Right ventricle myocardium superior (tissue), 1 donor: ENCODE measurements around the gene ATP1A4. TPM values are rescaled to one million over a fixed set of nuclear protein-coding genes. Genes with fewer than 3 reads are reported as not detected.

Source experiments
- ATAC-seq: fragments of 200-7000 bp; cut with Tn5 transposase; one replicate; pipeline ENCODE4 v1.9.1; 2020; ENCODE audit warnings: mild to moderate bottlenecking; ENCODE audit not compliant: poor library complexity
- DNase-seq: peaks from one replicate; pipeline ENCODE4 v3.0.0-alpha.2; 2020
- intact Hi-C: fragments of 100-400 bp; cut with DNase I; formaldehyde crosslinking; loops from one replicate; pipeline ENCODE4 v1.11.2; 2022
- total RNA-seq: library from RNA; stranded (reverse); fragmentation: NEBNext Ultra II Directional; extraction: Animal tissue kit (Norgen Biotek cat#: 25700); gene quantifications from one replicate; pipeline ENCODE4 v1.2.1, GENCODE V29; 2021
- donor health status: DM: no; HTN: yes; CAD: no; lungs with severe emphysema.

ATP1A4 gene
- total RNA-seq, 1 donor from 2014 or later = 0.40 TPM

- intact Hi-C loops = loop anchor here (5.0 kb wide), 2 partner anchors 60 to 100 kb away; no protein-coding TSS in a partner anchor
- no peak for ATAC-seq
- DNase-seq = no peak
These were observed 40.8 kb downstream of the ATP1A4 start for GRCh38 chr1:160192234-160192633.

- intact Hi-C loops = loop anchor here (5.0 kb wide), 2 partner anchors 59 to 99 kb away; no protein-coding TSS in a partner anchor
- peak; percentile 88 for DNase-seq
- ATAC-seq = peak; percentile 88
These were observed 41.9 kb downstream of the ATP1A4 start for GRCh38 chr1:160193091-160193819.

GRCh38 chr1:160193832-160194736 lies 42.7 kb downstream of the ATP1A4 start:
- intact Hi-C loops = loop anchor here (5.0 kb wide), 2 partner anchors 58 to 98 kb away; no protein-coding TSS in a partner anchor
- DNase-seq (no peak), ATAC-seq (no peak)

- ATAC-seq (no peak), DNase-seq (no peak)
- intact Hi-C loops = loop anchor here (5.0 kb wide), 3 partner anchors 58 to 98 kb away; no protein-coding TSS in a partner anchor
These were observed 43.3 kb downstream of the ATP1A4 start for GRCh38 chr1:160194737-160195059.

- ATAC-seq (no peak), DNase-seq (no peak)
- intact Hi-C loops = loop anchor here (5.0 kb wide), 1 partner anchor 94 kb away; no protein-coding TSS in a partner anchor
These were observed 44.7 kb downstream of the ATP1A4 start for GRCh38 chr1:160196143-160196542.

GRCh38 chr1:160197231-160197630 lies 45.8 kb downstream of the ATP1A4 start:
- DNase-seq = peak; percentile 81
- ATAC-seq = peak; percentile 42
- intact Hi-C loops = loop anchor here (5.0 kb wide), 1 partner anchor 95 kb away; no protein-coding TSS in a partner anchor

GRCh38 chr1:160200786-160201185 lies 49.4 kb downstream of the ATP1A4 start:
- intact Hi-C loops = no loop called here
- ATAC-seq = no peak
- DNase-seq = no peak

GRCh38 chr1:160204526-160205241 lies 53.3 kb downstream of the ATP1A4 start:
- DNase-seq = no peak
- intact Hi-C loops = no loop called here
- no peak for ATAC-seq

GRCh38 chr1:160205242-160206035 lies 54.0 kb downstream of the ATP1A4 start, which contains the start of gene PEA15:
Gene PEA15, plus strand, starts transcription at chr1:160205384. Its CDS starts 6,161 bp downstream, at chr1:160211545.
- DNase-seq (peak; percentile 87), ATAC-seq (peak; percentile 91)
- intact Hi-C loops = no loop called here

- ATAC-seq (peak; percentile 14), DNase-seq (peak; percentile 65)
- intact Hi-C loops = no loop called here
These were observed 54.6 kb downstream of the ATP1A4 start for GRCh38 chr1:160206036-160206389.

GRCh38 chr1:160206421-160207117 lies 55.2 kb downstream of the ATP1A4 start:
- intact Hi-C loops = no loop called here
- no peak for ATAC-seq
- DNase-seq = no peak

GRCh38 chr1:160207118-160207650 lies 55.8 kb downstream of the ATP1A4 start:
- intact Hi-C loops = no loop called here
- DNase-seq (no peak), ATAC-seq (no peak)

- intact Hi-C loops = no loop called here
- DNase-seq (peak; percentile 54), ATAC-seq (no peak)
These were observed 56.6 kb downstream of the ATP1A4 start for GRCh38 chr1:160207771-160208556.

GRCh38 chr1:160208557-160209320 lies 57.3 kb downstream of the ATP1A4 start:
- DNase-seq = no peak
- intact Hi-C loops = no loop called here
- ATAC-seq = no peak

- DNase-seq (peak; percentile 77), ATAC-seq (peak; percentile 74)
- intact Hi-C loops = no loop called here
These were observed 58.1 kb downstream of the ATP1A4 start for GRCh38 chr1:160209321-160210046.
